ENCODE data around the gene RNF214.
A peak's percentile ranks its signal among the peaks of the same experiment; 100 is the strongest.

RNF214 gene

DNA sequence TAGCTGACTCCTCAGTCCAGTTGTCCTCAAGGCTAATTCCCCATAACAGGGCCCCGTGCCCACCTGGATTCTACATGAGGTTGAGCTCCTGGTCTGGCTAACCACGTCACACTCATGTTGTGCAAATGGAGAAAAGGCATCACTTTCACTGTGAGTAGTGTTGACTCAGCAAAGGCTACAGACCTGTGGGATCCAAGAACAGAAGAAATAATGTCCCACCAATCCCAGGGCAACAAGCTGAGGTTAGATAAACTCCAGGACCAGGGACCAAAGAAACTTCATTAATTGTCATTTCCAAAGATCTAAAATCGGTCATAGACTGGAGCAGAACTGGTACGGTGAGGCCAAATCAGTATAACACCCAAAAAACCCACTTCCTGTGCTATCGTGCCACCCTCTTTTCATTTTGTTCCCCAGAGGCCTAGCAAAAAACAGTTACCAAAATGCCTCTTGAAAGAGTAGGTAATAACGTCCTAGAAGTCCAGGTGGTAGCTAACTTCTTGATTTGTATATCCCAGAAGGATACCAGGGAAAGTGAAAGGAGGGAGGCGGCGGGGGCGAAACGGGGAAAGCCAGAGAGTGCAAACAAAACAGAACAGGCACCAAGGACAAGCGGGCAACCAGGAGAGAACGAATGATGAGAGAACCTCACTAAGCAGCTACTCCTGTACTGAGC lies 2.0 kb upstream of the RNF214 start:
- DNase-seq (ENCODE audit: low spot score): peak; percentile 45
- TF ChIP-seq, protein P1, sequence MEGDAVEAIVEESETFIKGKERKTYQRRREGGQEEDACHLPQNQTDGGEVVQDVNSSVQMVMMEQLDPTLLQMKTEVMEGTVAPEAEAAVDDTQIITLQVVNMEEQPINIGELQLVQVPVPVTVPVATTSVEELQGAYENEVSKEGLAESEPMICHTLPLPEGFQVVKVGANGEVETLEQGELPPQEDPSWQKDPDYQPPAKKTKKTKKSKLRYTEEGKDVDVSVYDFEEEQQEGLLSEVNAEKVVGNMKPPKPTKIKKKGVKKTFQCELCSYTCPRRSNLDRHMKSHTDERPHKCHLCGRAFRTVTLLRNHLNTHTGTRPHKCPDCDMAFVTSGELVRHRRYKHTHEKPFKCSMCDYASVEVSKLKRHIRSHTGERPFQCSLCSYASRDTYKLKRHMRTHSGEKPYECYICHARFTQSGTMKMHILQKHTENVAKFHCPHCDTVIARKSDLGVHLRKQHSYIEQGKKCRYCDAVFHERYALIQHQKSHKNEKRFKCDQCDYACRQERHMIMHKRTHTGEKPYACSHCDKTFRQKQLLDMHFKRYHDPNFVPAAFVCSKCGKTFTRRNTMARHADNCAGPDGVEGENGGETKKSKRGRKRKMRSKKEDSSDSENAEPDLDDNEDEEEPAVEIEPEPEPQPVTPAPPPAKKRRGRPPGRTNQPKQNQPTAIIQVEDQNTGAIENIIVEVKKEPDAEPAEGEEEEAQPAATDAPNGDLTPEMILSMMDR (IDR thresholded peaks at IDR 0.05): no peak
- Histone ChIP-seq H3K27ac (no peak overlapping the region), H3K4me3 (peak overlapping the region; percentile 89)

DNA sequence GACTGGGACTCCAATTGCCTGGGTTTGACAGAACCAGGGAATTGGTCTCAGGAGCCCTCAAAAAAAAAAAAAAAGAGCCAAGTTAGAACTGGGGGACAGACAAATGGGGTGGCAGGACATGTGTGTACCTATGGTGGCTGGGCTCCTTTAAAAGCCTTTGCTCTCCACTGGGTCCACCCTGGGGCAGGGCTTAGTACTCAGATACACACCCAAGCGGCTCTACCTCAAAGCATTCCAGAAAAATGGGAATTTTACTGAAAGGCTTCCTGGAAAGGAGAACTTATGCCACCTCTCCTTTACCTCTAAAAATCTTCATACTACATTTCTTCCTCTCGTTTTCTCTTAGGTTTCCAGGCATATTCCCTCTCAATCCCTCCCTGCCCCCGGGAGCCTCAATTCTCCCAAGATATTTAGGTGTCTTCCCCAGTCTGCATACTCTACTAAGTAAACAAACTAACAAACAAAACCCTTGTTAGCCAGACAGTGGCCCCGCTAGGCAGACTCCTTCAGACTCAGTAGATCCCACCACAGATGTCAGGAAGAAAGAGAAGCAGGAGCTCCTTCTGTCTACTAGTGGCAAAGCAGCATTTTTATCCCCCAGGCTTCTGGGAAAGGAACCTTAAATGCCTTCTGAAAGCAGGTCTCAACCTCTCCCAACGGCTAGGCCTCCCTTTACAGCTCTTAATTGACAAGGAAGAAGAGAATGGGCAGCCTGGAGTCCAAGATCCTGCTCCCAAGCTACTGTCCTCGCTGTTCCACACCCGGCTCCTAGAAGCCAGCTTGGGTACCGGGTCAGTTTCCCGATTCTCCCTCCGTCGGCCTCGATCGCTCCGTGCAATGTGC lies 1.3 kb upstream of the RNF214 start:
- DNase-seq (ENCODE audit: low spot score): peak; percentile 41
- peak overlapping the region; percentile 89 for H3K4me3 ChIP-seq
- TF ChIP-seq, protein P1 (IDR thresholded peaks at IDR 0.05): no peak
- peak overlapping the region; percentile 83 to 96 for H3K27ac ChIP-seq

DNA sequence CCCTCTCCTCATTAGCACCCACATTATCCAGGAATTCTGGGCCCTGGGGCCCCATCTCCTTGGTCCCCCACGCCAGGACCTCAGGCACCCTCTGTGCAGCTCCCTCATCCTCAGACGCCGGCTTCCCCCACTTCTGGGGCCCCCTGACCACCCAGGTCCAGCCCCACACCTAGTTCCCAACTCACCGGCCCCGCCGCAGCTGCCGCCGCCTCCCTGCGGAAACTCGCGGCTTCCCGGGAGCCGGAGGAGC lies 704 bp upstream of the RNF214 start, which contains the start of gene PCSK7:
Gene PCSK7 (minus strand): TSS at position 232 of the 250 bp plus-strand sequence. CDS start 2,229 bp downstream, outside the sequence.
- Histone ChIP-seq H3K27ac (peak within 1 kb of the TSS; percentile 83 to 96), H3K4me3 (peak within 1 kb of the TSS; percentile 89)
- TF ChIP-seq, protein P1 (IDR thresholded peaks at IDR 0.05): no peak
- DNase-seq (ENCODE audit: low spot score): no peak

DNA sequence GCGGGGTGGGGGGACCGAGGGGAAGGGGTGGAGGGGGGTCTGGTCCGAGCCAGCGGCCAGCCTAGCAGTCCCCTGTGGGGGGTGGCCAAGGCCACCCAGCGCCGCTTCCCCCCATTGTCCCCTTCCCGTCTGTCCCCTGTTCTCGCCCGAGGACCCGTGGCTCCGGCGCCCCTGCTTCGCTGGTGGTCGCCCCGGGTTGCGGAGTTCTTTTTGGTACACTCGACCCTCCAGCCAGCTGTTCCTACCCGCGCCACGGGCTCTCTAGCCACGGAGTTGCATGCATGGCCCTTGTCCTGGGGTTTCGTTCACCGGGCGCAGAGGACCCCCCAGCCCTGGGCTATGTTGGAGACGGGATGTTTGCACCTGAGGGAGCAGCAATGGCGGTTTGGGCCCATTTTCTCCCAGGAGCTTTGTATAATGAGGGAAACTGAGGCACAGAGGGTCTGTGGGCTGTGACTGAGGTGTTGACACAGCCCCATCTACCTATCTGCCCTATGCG lies 489 bp downstream of the RNF214 start:
- peak overlapping the region; percentile 89 for H3K4me3 ChIP-seq
- peak overlapping the region; percentile 83 to 96 for H3K27ac ChIP-seq
- TF ChIP-seq, protein P1 (IDR thresholded peaks at IDR 0.05): no peak
- DNase-seq (ENCODE audit: low spot score): peak; percentile 79

DNA sequence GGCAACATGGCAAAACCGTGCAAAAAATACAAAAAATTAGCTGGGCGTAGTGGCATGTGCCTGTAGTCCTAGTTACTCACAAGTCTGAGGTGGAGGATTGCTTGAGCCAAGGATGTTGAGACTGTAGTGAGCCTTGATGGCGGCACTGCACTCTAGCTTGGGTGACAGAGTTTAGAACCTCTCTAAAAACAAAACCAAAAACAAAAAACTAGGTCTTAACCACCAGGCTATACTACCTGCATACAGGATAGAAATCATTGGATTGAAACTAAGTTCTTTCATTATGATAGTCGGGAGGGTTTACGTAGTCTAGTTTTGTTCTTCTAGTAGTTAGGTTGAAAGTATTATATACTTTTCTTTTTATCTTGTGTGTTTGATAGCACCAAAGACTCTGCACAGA lies 5.8 kb downstream of the RNF214 start:
- no peak overlapping the region for H3K27ac ChIP-seq
- no peak for DNase-seq (ENCODE audit: low spot score)
- no peak overlapping the region for H3K4me3 ChIP-seq
- TF ChIP-seq, protein P1 (IDR thresholded peaks at IDR 0.05): no peak

DNA sequence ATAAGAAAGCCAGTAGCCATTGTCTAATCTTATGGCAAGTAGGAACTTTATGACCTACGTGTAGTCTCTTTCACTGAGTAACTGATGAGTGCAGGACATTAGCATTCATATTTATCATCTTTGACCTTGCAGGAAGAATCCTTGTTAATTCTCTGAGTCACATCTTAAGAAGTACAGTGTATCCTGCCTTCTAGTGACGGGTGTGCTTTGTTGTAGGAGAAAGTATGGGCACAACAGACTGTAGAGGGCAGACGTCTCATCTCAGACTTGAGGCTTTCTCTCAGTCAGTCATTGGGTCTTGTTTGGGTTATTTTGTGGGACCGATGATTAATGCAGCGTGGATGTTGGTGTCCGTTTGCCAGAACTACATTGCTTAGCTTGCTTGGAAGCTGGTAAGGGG lies 6.8 kb downstream of the RNF214 start:
- TF ChIP-seq, protein P1 (IDR thresholded peaks at IDR 0.05): no peak
- Histone ChIP-seq H3K27ac (no peak overlapping the region), H3K4me3 (no peak overlapping the region)
- no peak for DNase-seq (ENCODE audit: low spot score)
